A673 (cell line): ENCODE results near the gene SPEM1. TPM values are rescaled to one million over a fixed set of nuclear protein-coding genes. Genes with fewer than 3 reads are reported as not detected.

ENCODE experiments used
- BruUV-seq: library from RNA; stranded (reverse); fragments of 400-500 nt; replicated peaks from 2 replicates; lab custom pipeline; 2021; lab: Mats Ljungman, UMichigan
- CTCF ChIA-PET: fragments of 300-600 bp; sonication (Branson Sonifier 250); formaldehyde crosslinking; loops from one replicate; lab custom pipeline; 2022; ENCODE audit warnings: antibody characterized with exemption; lab: Charles Lee
- POLR2A ChIA-PET: fragments of 300-600 bp; sonication (Branson Sonifier 250); formaldehyde crosslinking; loops from one replicate; lab custom pipeline; 2022; ENCODE audit warnings: antibody characterized with exemption; ENCODE audit not compliant: low non-redundant PET; lab: Charles Lee
- DNase-seq: peaks from one replicate; pipeline ENCODE4 v3.0.0-alpha.2; 2015; ENCODE audit warnings: low spot score
- H3K27ac ChIP-seq: fragments of 200-600 bp; sonication (generic); 2 replicates; pipeline ENCODE4 v1.5.1; 2016; ENCODE audit warnings: mixed run types, low read depth, mild to moderate bottlenecking, mixed read lengths, antibody characterized with exemption, low read length; ENCODE audit not compliant: poor library complexity, severe bottlenecking
- H3K27me3 ChIP-seq: fragments of 200-600 bp; sonication (generic); replicated peaks from 2 replicates; pipeline ENCODE4 v1.6.1; 2017; ENCODE audit warnings: mixed run types, low read depth, mild to moderate bottlenecking, mixed read lengths, antibody characterized with exemption, low read length; ENCODE audit not compliant: insufficient read depth, poor library complexity
- H3K36me3 ChIP-seq: fragments of 200-600 bp; sonication (generic); 2 replicates; pipeline ENCODE4 v1.6.1; 2016; ENCODE audit warnings: mixed run types, mild to moderate bottlenecking, mixed read lengths, antibody characterized with exemption, low read length; ENCODE audit not compliant: insufficient read depth, poor library complexity, severe bottlenecking
- H3K4me1 ChIP-seq: fragments of 200-600 bp; sonication (generic); 2 replicates; pipeline ENCODE4 v1.6.1; 2017; ENCODE audit warnings: mixed run types, mild to moderate bottlenecking, mixed read lengths, antibody characterized with exemption, low read length; ENCODE audit not compliant: insufficient read depth, poor library complexity, severe bottlenecking
- H3K4me3 ChIP-seq: fragments of 200-600 bp; sonication (generic); 2 replicates; pipeline ENCODE4 v1.5.1; 2016; ENCODE audit warnings: low read depth, mixed run types, mild to moderate bottlenecking, mixed read lengths, low read length; ENCODE audit not compliant: poor library complexity, severe bottlenecking
- H3K9me3 ChIP-seq: fragments of 200-600 bp; sonication (generic); 2 replicates; pipeline ENCODE4 v1.6.1; 2016; ENCODE audit warnings: mixed run types, low read depth, mild to moderate bottlenecking, mixed read lengths, antibody characterized with exemption, low read length; ENCODE audit not compliant: poor library complexity, severe bottlenecking
- EZH2 ChIP-seq: fragments of 200-600 bp; sonication (generic); IDR thresholded peaks from 2 replicates; pipeline ENCODE4 v1.6.1; 2017; ENCODE audit warnings: borderline replicate concordance, low read depth, mild to moderate bottlenecking, mixed read lengths, antibody characterized with exemption, low read length; ENCODE audit not compliant: poor library complexity, severe bottlenecking
- intact Hi-C: fragments of 100-400 bp; cut with micrococcal nuclease; formaldehyde crosslinking; loops from one replicate; pipeline ENCODE4 v1.10.0; 2022; ENCODE audit not compliant: unreplicated experiment
- total RNA-seq: library from RNA; stranded (reverse); gene quantifications from 2 replicates; pipeline ENCODE4 v1.2.3, GENCODE V29; 2021
- TF ChIP-seq, protein P1 (sequence below): fragments of 300-800, 200-600 bp; sonication (generic); conservative IDR thresholded peaks from 2 replicates; pipeline ENCODE4 v1.5.1; 2017; ENCODE audit warnings: low read depth, mild to moderate bottlenecking, antibody characterized with exemption, low read length, moderate library complexity, mixed read lengths

SPEM1 gene
- total RNA-seq, 1 experiment from 2014 or later = 0.43 TPM

DNA sequence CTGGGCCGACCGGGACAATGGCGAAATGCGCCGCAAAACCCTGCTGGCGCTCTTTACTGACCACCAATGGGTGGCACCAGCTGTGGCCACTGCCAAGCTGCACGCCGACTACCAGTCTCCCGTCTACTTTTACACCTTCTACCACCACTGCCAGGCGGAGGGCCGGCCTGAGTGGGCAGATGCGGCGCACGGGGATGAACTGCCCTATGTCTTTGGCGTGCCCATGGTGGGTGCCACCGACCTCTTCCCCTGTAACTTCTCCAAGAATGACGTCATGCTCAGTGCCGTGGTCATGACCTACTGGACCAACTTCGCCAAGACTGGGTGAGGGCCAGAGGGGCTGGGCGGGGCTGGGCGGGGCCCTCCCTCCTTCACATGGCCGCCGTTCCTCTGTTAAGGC is 4.3 kb upstream of the SPEM1 start:
- no peak for DNase-seq
- TF ChIP-seq, protein P1, sequence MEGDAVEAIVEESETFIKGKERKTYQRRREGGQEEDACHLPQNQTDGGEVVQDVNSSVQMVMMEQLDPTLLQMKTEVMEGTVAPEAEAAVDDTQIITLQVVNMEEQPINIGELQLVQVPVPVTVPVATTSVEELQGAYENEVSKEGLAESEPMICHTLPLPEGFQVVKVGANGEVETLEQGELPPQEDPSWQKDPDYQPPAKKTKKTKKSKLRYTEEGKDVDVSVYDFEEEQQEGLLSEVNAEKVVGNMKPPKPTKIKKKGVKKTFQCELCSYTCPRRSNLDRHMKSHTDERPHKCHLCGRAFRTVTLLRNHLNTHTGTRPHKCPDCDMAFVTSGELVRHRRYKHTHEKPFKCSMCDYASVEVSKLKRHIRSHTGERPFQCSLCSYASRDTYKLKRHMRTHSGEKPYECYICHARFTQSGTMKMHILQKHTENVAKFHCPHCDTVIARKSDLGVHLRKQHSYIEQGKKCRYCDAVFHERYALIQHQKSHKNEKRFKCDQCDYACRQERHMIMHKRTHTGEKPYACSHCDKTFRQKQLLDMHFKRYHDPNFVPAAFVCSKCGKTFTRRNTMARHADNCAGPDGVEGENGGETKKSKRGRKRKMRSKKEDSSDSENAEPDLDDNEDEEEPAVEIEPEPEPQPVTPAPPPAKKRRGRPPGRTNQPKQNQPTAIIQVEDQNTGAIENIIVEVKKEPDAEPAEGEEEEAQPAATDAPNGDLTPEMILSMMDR = no peak
- TF ChIP-seq EZH2 = no peak
- Histone ChIP-seq H3K4me1 (no peaks in the 10 kb centered on the region), H3K9me3 (no peaks in the 10 kb centered on the region), H3K27me3 (no peaks in the 10 kb centered on the region), H3K4me3 (no peak overlapping the region), H3K36me3 (peaks cover 9% of the 10 kb centered on the region), H3K27ac (no peak overlapping the region)
- intact Hi-C loops = no loop called here
- no TSS peak for BruUV-seq
- CTCF ChIA-PET = no interaction called here
- POLR2A ChIA-PET = no interaction called here

DNA sequence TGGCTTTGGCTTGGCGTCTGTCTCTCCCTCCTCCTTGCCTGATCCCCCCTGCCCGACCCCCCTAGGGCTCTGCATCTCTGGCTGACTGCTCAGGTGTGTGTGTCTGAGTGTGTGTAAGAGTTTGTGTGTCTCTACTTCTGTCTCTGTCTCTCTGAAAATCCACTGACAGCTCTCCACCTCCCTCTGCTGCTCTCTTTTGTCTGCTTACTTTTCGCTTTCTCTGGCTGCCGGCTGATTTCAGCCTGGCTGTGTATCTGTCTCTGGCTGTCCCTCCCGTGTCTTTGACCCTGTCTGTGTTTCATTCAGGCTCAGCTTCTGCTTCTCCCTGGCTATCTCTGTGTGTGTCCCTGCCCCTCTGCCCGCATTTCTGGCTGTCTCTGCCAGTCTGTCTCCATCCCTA is 3.8 kb upstream of the SPEM1 start:
- intact Hi-C loops = no loop called here
- POLR2A ChIA-PET = no interaction called here
- TF ChIP-seq, protein P1 = no peak
- no peak for TF ChIP-seq EZH2
- H3K4me3 ChIP-seq = no peak overlapping the region
- H3K36me3 ChIP-seq = peaks cover 8% of the 10 kb centered on the region
- CTCF ChIA-PET = interaction anchor here (0.6 kb wide), 1 partner anchor 253 kb away, joined by 3 read pairs; no protein-coding TSS in a partner anchor
- no TSS peak for BruUV-seq
- H3K27me3 ChIP-seq = no peaks in the 10 kb centered on the region
- no peak for DNase-seq
- H3K27ac ChIP-seq = no peak overlapping the region
- no peaks in the 10 kb centered on the region for H3K9me3 ChIP-seq
- no peaks in the 10 kb centered on the region for H3K4me1 ChIP-seq

DNA sequence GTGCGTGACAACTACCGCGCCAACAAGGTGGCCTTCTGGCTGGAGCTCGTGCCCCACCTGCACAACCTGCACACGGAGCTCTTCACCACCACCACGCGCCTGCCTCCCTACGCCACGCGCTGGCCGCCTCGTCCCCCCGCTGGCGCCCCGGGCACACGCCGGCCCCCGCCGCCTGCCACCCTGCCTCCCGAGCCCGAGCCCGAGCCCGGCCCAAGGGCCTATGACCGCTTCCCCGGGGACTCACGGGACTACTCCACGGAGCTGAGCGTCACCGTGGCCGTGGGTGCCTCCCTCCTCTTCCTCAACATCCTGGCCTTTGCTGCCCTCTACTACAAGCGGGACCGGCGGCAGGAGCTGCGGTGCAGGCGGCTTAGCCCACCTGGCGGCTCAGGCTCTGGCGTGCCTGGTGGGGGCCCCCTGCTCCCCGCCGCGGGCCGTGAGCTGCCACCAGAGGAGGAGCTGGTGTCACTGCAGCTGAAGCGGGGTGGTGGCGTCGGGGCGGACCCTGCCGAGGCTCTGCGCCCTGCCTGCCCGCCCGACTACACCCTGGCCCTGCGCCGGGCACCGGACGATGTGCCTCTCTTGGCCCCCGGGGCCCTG is 3.0 kb upstream of the SPEM1 start:
- POLR2A ChIA-PET = no interaction called here
- intact Hi-C loops = no loop called here
- BruUV-seq = no TSS peak
- CTCF ChIA-PET = interaction anchor here (0.6 kb wide), 1 partner anchor 252 kb away, joined by 3 read pairs; no protein-coding TSS in a partner anchor
- no peak overlapping the region for H3K4me3 ChIP-seq
- no peak overlapping the region for H3K27ac ChIP-seq
- H3K9me3 ChIP-seq = no peaks in the 10 kb centered on the region
- no peaks in the 10 kb centered on the region for H3K4me1 ChIP-seq
- TF ChIP-seq EZH2 = no peak
- TF ChIP-seq, protein P1 = no peak
- peaks cover 7% of the 10 kb centered on the region for H3K36me3 ChIP-seq
- no peaks in the 10 kb centered on the region for H3K27me3 ChIP-seq
- DNase-seq = no peak
